K562 (cell line): ENCODE data around the gene SLC22A12. TPM values are rescaled to one million over a fixed set of nuclear protein-coding genes. Genes with fewer than 3 reads are reported as not detected.
A peak's percentile ranks its signal among the peaks of the same experiment; 100 is the strongest.

Source experiments
- BCOR ChIP-seq: fragments of 450-650 bp; IDR thresholded peaks from 2 replicates; pipeline ENCODE4 v1.6.1; 2016
- BHLHE40 ChIP-seq: IDR thresholded peaks from 2 replicates; pipeline ENCODE4 v1.6.1; 2011; ENCODE audit warnings: low read length, improper control_type of control experiment
- CBX2 ChIP-seq: fragments of 200-600 bp; sonication (generic); IDR thresholded peaks from one replicate; pipeline ENCODE4 v1.6.1; 2012; ENCODE audit warnings: mild to moderate bottlenecking, low read length, inconsistent platforms; ENCODE audit not compliant: insufficient read depth, poor library complexity, severe bottlenecking
- CHCHD3 ChIP-seq: fragments of 250-450 bp; sonication (Bioruptor Pico); IDR thresholded peaks from 2 replicates; pipeline ENCODE4 v2.1.2; 2022; ENCODE audit warnings: mild to moderate bottlenecking
- DACH1 ChIP-seq: fragments of 450-650 bp; IDR thresholded peaks from 2 replicates; pipeline ENCODE4 v1.6.1; 2018; ENCODE audit not compliant: partially characterized antibody
- DNMT1 ChIP-seq: fragments of 450-650 bp; IDR thresholded peaks from 2 replicates; pipeline ENCODE4 v1.6.1; 2016; ENCODE audit warnings: antibody characterized with exemption, mild to moderate bottlenecking
- DPF2 ChIP-seq: fragments of 450-650 bp; IDR thresholded peaks from 2 replicates; pipeline ENCODE4 v1.6.1; 2016
- HBP1 ChIP-seq: fragments of 450-650 bp; formaldehyde crosslinking; IDR thresholded peaks from 2 replicates; pipeline ENCODE4 v1.4.0; 2022; ENCODE audit warnings: missing genetic modification characterization
- HNRNPK ChIP-seq: fragments of 200-400 bp; formaldehyde crosslinking; IDR thresholded peaks from one replicate; pipeline ENCODE4 v1.6.1; 2018; ENCODE audit warnings: mild to moderate bottlenecking, low read depth, low read length; ENCODE audit not compliant: poor library complexity, severe bottlenecking
- L3MBTL2 ChIP-seq: fragments of 450-650 bp; IDR thresholded peaks from 2 replicates; pipeline ENCODE4 v1.6.1; 2016; ENCODE audit warnings: mild to moderate bottlenecking, moderate library complexity
- MBD1 ChIP-seq: fragments of 250-450 bp; sonication (Bioruptor Pico); IDR thresholded peaks from 2 replicates; pipeline ENCODE4 v1.8.0; 2022; ENCODE audit warnings: inconsistent platforms
- NR2F6 ChIP-seq: fragments of 450-650 bp; formaldehyde crosslinking; IDR thresholded peaks from 2 replicates; pipeline ENCODE4 v1.4.0; 2020; ENCODE audit warnings: mild to moderate bottlenecking
- PKNOX1 ChIP-seq: fragments of 450-650 bp; IDR thresholded peaks from 2 replicates; pipeline ENCODE4 v1.6.1; 2016
- POLR2AphosphoS2 ChIP-seq: IDR thresholded peaks from 2 replicates; pipeline ENCODE4 v1.6.1; 2012; ENCODE audit warnings: low read length, improper control_type of control experiment
- SFPQ ChIP-seq: fragments of 200-400 bp; formaldehyde crosslinking; IDR thresholded peaks from 2 replicates; pipeline ENCODE4 v1.6.1; 2017; ENCODE audit warnings: mild to moderate bottlenecking, low read depth, low read length, moderate library complexity
- ZNF316 ChIP-seq: fragments of 450-650 bp; IDR thresholded peaks from 2 replicates; pipeline ENCODE4 v1.6.1; 2016
- ZNF354B ChIP-seq: fragments of 250-450 bp; sonication (Bioruptor Pico); IDR thresholded peaks from 2 replicates; pipeline ENCODE4 v1.4.0; 2020
- ZSCAN32 ChIP-seq: fragments of 450-650 bp; formaldehyde crosslinking; IDR thresholded peaks from 2 replicates; pipeline ENCODE4 v1.4.0; 2020; ENCODE audit warnings: mild to moderate bottlenecking, moderate library complexity
- polyA plus RNA-seq, 8 experiments: library from polyadenylated mRNA; depleted of rRNA in 4 of 8; stranded (reverse) in 5 of 8; unstranded in 3 of 8; fragments of >200 nt; fragmentation: Nextera tagmentation in 2 of 8; fragmentation: Illumina TruSeq in 1 of 8; extraction: Ambion mirVana in 2 of 8; extraction: Trizol in 1 of 8; gene quantifications; 2 replicates each; pipeline versions ENCODE4 v1.2.1 to v1.2.3, GENCODE V29; 2011 to 2014; ENCODE audit warnings: inconsistent platforms in 1 of 8, missing spikeins in 1 of 8
- total RNA-seq, 7 experiments: library from RNA; depleted of rRNA in 6 of 7; stranded (reverse); fragments of >200 nt in 6 of 7; fragmentation: Illumina TruSeq in 2 of 7; extraction: Trizol in 2 of 7; gene quantifications; 2 replicates each; pipeline versions ENCODE4 v1.2.1 to v1.2.3, GENCODE V29; 2011 to 2021; ENCODE audit warnings: low replicate concordance in 1 of 7
- TF ChIP-seq, protein P1 (sequence below), 2 experiments: fragments of 450-650 bp; conservative IDR thresholded peaks; 2 replicates each; pipeline ENCODE4 v1.6.1; 2017; ENCODE audit warnings: mild to moderate bottlenecking in 2 of 2, moderate library complexity in 2 of 2
- TF ChIP-seq, protein P2 (sequence below): sonication (generic); formaldehyde crosslinking; IDR thresholded peaks from 2 replicates; pipeline ENCODE4 v1.8.0; 2023; ENCODE audit warnings: mild to moderate bottlenecking, missing genetic modification reagents

Gene SLC22A12
- total and polyA plus RNA-seq, 9 of the 15 experiments (the other 6 are each of a cell fraction or from before 2014, with no cell fraction given): not detected

GRCh38 chr11:64566042-64566914, 24.7 kb upstream of the SLC22A12 start (continued):
- TF ChIP-seq L3MBTL2 (peak; percentile 56; the same call in 1 of the 2 replicates), MBD1 (no peak), HNRNPK (no peak), ZSCAN32 (peak; percentile 89), DPF2 (no peak), HBP1 (CRISPR knock-in tag) (no peak), ZNF354B (CRISPR knock-in tag) (no peak), BCOR (no peak), NR2F6 (CRISPR knock-in tag) (no peak), PKNOX1 (peak; percentile 96), DACH1 (no peak), POLR2AphosphoS2 (no peak), CHCHD3 (no peak), SFPQ (no peak), CBX2 (no peak), BHLHE40 (peak; percentile 72), DNMT1 (no peak), ZNF316 (no peak)
- TF ChIP-seq, protein P1, sequence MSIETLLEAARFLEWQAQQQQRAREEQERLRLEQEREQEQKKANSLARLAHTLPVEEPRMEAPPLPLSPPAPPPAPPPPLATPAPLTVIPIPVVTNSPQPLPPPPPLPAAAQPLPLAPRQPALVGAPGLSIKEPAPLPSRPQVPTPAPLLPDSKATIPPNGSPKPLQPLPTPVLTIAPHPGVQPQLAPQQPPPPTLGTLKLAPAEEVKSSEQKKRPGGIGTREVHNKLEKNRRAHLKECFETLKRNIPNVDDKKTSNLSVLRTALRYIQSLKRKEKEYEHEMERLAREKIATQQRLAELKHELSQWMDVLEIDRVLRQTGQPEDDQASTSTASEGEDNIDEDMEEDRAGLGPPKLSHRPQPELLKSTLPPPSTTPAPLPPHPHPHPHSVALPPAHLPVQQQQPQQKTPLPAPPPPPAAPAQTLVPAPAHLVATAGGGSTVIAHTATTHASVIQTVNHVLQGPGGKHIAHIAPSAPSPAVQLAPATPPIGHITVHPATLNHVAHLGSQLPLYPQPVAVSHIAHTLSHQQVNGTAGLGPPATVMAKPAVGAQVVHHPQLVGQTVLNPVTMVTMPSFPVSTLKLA (conservative IDR thresholded peaks at IDR 0.05): no peak
- TF ChIP-seq, protein P2, sequence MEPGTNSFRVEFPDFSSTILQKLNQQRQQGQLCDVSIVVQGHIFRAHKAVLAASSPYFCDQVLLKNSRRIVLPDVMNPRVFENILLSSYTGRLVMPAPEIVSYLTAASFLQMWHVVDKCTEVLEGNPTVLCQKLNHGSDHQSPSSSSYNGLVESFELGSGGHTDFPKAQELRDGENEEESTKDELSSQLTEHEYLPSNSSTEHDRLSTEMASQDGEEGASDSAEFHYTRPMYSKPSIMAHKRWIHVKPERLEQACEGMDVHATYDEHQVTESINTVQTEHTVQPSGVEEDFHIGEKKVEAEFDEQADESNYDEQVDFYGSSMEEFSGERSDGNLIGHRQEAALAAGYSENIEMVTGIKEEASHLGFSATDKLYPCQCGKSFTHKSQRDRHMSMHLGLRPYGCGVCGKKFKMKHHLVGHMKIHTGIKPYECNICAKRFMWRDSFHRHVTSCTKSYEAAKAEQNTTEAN (CRISPR knock-in tag): no peak
